HG03097 (cell line): ENCODE data around the gene PLXND1.

Experiments used
- ATAC-seq: cut with Tn5 transposase; IDR thresholded peaks from one replicate; pipeline ENCODE4 v1.9.1; 2021; ENCODE audit not compliant: unreplicated experiment, low FRiP score

PLXND1 gene

GRCh38 chr3:129567939-129568338 lies 38.5 kb downstream of the PLXND1 start:
- no peak for ATAC-seq

GRCh38 chr3:129567176-129567705 lies 39.2 kb downstream of the PLXND1 start:
- no peak for ATAC-seq

- ATAC-seq: no peak
These were observed 40.6 kb downstream of the PLXND1 start for GRCh38 chr3:129565902-129566301.

GRCh38 chr3:129564981-129565644 lies 41.4 kb downstream of the PLXND1 start:
- ATAC-seq: no peak

- ATAC-seq: no peak
These were observed 42.5 kb downstream of the PLXND1 start for GRCh38 chr3:129563850-129564535.

- ATAC-seq: no peak
These were observed 43.1 kb downstream of the PLXND1 start for GRCh38 chr3:129563332-129563731.

GRCh38 chr3:129562803-129563202 lies 43.7 kb downstream of the PLXND1 start:
- no peak for ATAC-seq

GRCh38 chr3:129561619-129562248 lies 44.7 kb downstream of the PLXND1 start:
- ATAC-seq: no peak

- ATAC-seq: no peak
These were observed 45.4 kb downstream of the PLXND1 start for GRCh38 chr3:129560911-129561594.

- no peak for ATAC-seq
These were observed 46.1 kb downstream of the PLXND1 start for GRCh38 chr3:129560269-129560787.

- ATAC-seq: no peak
These were observed 46.9 kb downstream of the PLXND1 start for GRCh38 chr3:129559565-129560079.

- ATAC-seq: no peak
These were observed 47.5 kb downstream of the PLXND1 start for GRCh38 chr3:129558772-129559564.

GRCh38 chr3:129558081-129558771 lies 48.2 kb downstream of the PLXND1 start:
- no peak for ATAC-seq

- no peak for ATAC-seq
These were observed 49.0 kb downstream of the PLXND1 start for GRCh38 chr3:129557548-129557894.

GRCh38 chr3:129556890-129557547 lies 49.5 kb downstream of the PLXND1 start:
- no peak for ATAC-seq

GRCh38 chr3:129556358-129556695 lies 50.1 kb downstream of the PLXND1 start:
- ATAC-seq: no peak

- ATAC-seq: no peak
These were observed 50.7 kb downstream of the PLXND1 start for GRCh38 chr3:129555616-129556357.

GRCh38 chr3:129555153-129555550 lies 51.3 kb downstream of the PLXND1 start:
- ATAC-seq: no peak
